ENCODE data around the gene DLGAP1. TPM values are rescaled to one million over a fixed set of nuclear protein-coding genes. Genes with fewer than 3 reads are reported as not detected.

Gene DLGAP1
- total RNA-seq, 3 donors from 2014 or later, result 0.96 to 17.6 (median 5.2) TPM

DNA sequence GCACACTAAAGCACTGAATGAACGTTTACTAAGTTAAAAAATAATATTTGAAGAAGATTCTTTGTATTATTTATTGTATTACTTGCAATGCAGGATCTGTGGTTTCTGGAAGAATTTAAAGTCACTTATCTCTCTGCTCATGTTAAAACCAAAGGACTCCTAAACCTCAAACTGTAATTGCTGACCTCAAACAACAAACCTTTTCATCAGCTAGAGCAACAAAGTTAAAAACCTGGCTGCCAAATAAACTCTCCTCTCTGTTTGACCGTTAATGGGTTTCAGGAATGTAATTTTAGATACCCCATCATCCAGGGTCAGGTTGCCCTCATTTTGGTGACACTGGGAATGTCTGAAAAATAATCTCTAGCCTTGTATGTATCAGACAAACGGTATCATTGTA, 766.0 kb downstream of the DLGAP1 start:
- Histone ChIP-seq H3K4me1 (no peaks in the 10 kb centered on the region), H3K9me3 (no peaks in the 10 kb centered on the region), H3K36me3 (no peaks in the 10 kb centered on the region), H3K27ac (no peak overlapping the region), H3K4me3 (no peak overlapping the region), H3K27me3 (no peaks in the 10 kb centered on the region)
- DNase-seq (ENCODE audit: low spot score in 2 of 2), result no peak
- TF ChIP-seq POLR2A (IDR thresholded peaks at IDR 0.05), result no peak
- no peak for TF ChIP-seq POLR2AphosphoS5 (IDR thresholded peaks at IDR 0.05)
- TF ChIP-seq, protein P1, sequence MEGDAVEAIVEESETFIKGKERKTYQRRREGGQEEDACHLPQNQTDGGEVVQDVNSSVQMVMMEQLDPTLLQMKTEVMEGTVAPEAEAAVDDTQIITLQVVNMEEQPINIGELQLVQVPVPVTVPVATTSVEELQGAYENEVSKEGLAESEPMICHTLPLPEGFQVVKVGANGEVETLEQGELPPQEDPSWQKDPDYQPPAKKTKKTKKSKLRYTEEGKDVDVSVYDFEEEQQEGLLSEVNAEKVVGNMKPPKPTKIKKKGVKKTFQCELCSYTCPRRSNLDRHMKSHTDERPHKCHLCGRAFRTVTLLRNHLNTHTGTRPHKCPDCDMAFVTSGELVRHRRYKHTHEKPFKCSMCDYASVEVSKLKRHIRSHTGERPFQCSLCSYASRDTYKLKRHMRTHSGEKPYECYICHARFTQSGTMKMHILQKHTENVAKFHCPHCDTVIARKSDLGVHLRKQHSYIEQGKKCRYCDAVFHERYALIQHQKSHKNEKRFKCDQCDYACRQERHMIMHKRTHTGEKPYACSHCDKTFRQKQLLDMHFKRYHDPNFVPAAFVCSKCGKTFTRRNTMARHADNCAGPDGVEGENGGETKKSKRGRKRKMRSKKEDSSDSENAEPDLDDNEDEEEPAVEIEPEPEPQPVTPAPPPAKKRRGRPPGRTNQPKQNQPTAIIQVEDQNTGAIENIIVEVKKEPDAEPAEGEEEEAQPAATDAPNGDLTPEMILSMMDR (IDR thresholded peaks at IDR 0.05), result no peak
- intact Hi-C loops (cut with DNase I; ENCODE audit: low total_unique reads), result no loop called here

DNA sequence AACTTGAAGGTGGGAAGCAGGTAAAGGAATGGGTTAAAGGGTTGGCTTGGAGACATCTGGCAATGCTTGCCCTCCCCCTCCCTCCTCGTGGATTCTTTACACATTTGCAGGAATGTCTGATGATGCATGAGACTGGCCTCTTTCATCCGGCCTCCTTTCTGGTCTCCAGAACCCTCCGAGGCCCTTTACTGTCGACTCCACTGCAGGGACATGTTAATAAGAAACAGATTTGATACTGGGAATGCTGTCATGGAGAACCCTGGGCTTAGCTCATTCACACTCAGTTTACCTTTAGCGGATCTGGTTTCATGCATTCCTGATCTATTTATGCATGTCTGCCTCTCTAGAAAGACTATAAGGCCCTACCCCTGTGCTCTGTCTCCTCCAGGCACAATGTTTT, 766.4 kb downstream of the DLGAP1 start:
- TF ChIP-seq, protein P1 (IDR thresholded peaks at IDR 0.05), result no peak
- no peak for TF ChIP-seq POLR2A (IDR thresholded peaks at IDR 0.05)
- no peak for TF ChIP-seq POLR2AphosphoS5 (IDR thresholded peaks at IDR 0.05)
- no peak for DNase-seq (ENCODE audit: low spot score in 2 of 2)
- H3K9me3 ChIP-seq, result no peaks in the 10 kb centered on the region
- no peaks in the 10 kb centered on the region for H3K4me1 ChIP-seq
- intact Hi-C loops (cut with DNase I; ENCODE audit: low total_unique reads), result no loop called here
- H3K27me3 ChIP-seq, result no peaks in the 10 kb centered on the region
- no peak overlapping the region for H3K4me3 ChIP-seq
- peak overlapping the region in 1 of 2 donors; percentile 19 for H3K27ac ChIP-seq
- H3K36me3 ChIP-seq, result no peaks in the 10 kb centered on the region

DNA sequence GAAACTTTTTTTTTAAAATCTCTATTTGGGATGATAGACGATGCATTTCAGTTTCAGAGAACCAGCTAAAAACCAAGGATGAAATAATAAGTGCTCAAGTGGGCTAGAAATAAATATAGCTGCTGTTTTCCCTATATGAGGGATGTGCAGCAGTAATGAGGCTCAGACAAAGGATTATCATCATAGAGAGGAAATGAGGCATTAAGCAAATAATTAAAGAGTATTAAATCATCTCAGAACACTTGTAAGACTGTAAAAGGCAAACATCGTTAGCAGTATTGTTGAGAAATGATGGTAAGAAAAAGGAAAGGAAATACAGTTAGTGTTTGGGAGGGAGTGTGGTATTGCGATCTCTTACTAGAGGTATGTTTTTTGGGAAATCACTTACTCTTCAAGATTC, 771.6 kb downstream of the DLGAP1 start:
- H3K27me3 ChIP-seq, result no peaks in the 10 kb centered on the region
- no peak for DNase-seq (ENCODE audit: low spot score in 2 of 2)
- no peaks in the 10 kb centered on the region for H3K9me3 ChIP-seq
- no peaks in the 10 kb centered on the region for H3K4me1 ChIP-seq
- intact Hi-C loops (cut with DNase I; ENCODE audit: low total_unique reads), result no loop called here
- no peak overlapping the region for H3K4me3 ChIP-seq
- TF ChIP-seq POLR2AphosphoS5 (IDR thresholded peaks at IDR 0.05) (no peak), POLR2A (IDR thresholded peaks at IDR 0.05) (no peak)
- H3K27ac ChIP-seq, result no peak overlapping the region
- no peaks in the 10 kb centered on the region for H3K36me3 ChIP-seq

DNA sequence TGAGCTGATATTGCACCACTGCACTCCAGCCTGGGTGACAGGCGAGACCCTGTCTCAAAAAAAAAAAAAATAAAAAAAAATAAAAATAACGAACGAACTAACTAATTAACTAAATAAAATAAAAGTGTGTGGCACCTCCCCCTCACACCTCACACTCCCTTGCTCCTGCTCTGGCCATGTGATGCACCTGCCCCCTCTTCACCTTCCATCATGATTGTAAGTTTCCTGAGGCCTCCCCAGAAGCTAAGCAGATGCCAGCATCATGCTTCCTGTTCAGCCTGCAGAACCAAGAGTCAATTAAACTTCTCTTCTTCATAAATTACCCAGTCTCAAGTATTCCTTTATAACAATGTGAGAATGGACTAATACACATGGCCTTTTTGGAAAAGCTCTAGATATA, 773.0 kb downstream of the DLGAP1 start:
- Histone ChIP-seq H3K36me3 (no peaks in the 10 kb centered on the region), H3K9me3 (no peaks in the 10 kb centered on the region), H3K4me3 (no peak overlapping the region), H3K4me1 (no peaks in the 10 kb centered on the region), H3K27me3 (no peaks in the 10 kb centered on the region), H3K27ac (no peak overlapping the region)
- intact Hi-C loops (cut with DNase I; ENCODE audit: low total_unique reads), result no loop called here
- TF ChIP-seq POLR2AphosphoS5 (IDR thresholded peaks at IDR 0.05), result no peak
- no peak for TF ChIP-seq POLR2A (IDR thresholded peaks at IDR 0.05)
- TF ChIP-seq, protein P1 (IDR thresholded peaks at IDR 0.05), result no peak
- no peak for DNase-seq (ENCODE audit: low spot score in 2 of 2)

DNA sequence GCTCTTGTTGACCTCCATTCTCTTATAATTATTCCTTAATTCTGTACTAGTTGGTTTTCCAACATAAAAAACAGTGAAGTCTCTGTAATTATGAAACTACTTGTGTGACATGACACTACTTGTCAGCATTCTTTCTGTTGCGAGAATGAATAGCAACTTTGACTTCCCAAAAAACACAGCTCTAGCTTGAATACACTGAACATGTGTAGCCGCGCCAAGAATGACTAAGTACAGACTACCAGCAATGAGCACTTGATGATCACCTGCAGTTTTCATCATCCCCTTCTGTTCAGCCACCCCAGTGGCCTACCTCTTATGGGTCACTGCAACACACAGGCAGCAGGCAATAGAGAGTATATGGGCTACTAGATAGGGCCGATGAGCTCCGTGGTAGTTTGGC, 775.9 kb downstream of the DLGAP1 start:
- no peak overlapping the region for H3K4me3 ChIP-seq
- H3K27me3 ChIP-seq, result no peaks in the 10 kb centered on the region
- no peaks in the 10 kb centered on the region for H3K4me1 ChIP-seq
- no peaks in the 10 kb centered on the region for H3K9me3 ChIP-seq
- H3K27ac ChIP-seq, result peak overlapping the region; percentile 46 to 75
- DNase-seq (ENCODE audit: low spot score in 2 of 2), result peak in 1 of 2 donors; percentile 68
- H3K36me3 ChIP-seq, result no peaks in the 10 kb centered on the region
- TF ChIP-seq POLR2A (IDR thresholded peaks at IDR 0.05) (no peak), POLR2AphosphoS5 (IDR thresholded peaks at IDR 0.05) (no peak)
- TF ChIP-seq, protein P1 (IDR thresholded peaks at IDR 0.05), result no peak
- intact Hi-C loops (cut with DNase I; ENCODE audit: low total_unique reads), result loop anchor here (10.0 kb wide), 1 partner anchor 404 kb away; no protein-coding TSS in a partner anchor

DNA sequence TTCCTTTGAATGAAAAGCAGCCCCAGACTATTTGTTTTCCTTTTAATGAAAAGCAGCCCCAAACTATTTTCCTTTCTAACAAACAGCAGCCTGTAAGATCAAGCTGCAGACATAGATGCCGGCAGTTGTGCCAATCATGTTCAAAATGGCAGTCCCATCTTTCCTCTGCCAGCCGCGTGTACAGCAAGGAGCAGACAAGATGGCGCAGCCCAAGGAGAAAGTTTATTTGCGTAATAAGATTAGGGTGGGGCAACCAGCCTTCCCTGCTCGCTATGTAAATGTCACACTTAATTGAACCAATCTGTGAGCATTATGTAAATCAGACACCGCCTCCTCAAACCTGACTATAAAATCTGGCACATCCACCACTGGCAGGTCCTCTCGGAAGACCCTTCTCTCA, 779.1 kb downstream of the DLGAP1 start:
- H3K4me3 ChIP-seq, result no peak overlapping the region
- no peaks in the 10 kb centered on the region for H3K36me3 ChIP-seq
- no peak for TF ChIP-seq POLR2AphosphoS5 (IDR thresholded peaks at IDR 0.05)
- TF ChIP-seq, protein P1 (IDR thresholded peaks at IDR 0.05), result no peak
- TF ChIP-seq POLR2A (IDR thresholded peaks at IDR 0.05), result no peak
- intact Hi-C loops (cut with DNase I; ENCODE audit: low total_unique reads), result loop anchor here (10.0 kb wide), 1 partner anchor 401 kb away; no protein-coding TSS in a partner anchor
- no peak overlapping the region for H3K27ac ChIP-seq
- no peaks in the 10 kb centered on the region for H3K27me3 ChIP-seq
- no peaks in the 10 kb centered on the region for H3K4me1 ChIP-seq
- no peaks in the 10 kb centered on the region for H3K9me3 ChIP-seq
- DNase-seq (ENCODE audit: low spot score in 2 of 2), result no peak

All from breast epithelium (tissue), 4 donors.